Measurements from ENCODE around the gene SYNGR1.

SYNGR1 gene

DNA sequence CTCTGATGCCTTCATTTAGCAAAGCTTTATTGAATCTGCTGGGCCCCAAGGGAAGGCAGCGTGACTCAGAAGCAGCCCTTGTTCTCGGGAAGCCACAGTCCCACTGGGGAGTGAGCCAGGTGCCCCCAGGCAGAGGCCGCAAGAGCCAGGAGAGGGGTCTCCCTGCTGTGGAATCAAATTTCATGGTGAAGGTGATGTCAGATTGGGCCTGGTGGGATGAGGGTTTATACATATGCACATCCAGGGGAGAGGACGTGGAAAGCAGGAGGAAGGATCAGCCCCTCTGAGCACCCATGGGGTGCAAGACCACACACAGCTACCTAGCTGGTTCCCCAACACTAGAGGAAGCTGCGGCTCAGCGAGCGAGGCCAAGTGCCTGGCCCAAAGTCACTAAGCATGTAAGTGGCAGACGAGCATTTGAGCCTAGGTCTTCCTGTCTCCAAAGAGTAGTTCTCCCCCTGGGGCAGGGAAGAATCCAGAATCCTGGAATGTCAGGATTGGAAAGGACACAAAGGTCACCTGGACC, 2.0 kb downstream of the SYNGR1 start:
- peak overlapping the region; percentile 98 for H2AK5ac ChIP-seq (ENCODE audit: low read depth, low read length)
- WGBS, 2 donors (ENCODE audit: extremely low coverage in 2 of 2, insufficient read length in 2 of 2, insufficient replicate concordance in 1 of 2): no CpG with 5 or more reads among the region's 8 CpGs
- H3K4me2 ChIP-seq (ENCODE audit: insufficient read depth, low read length, poor library complexity, severe bottlenecking): no peak overlapping the region
- peaks cover 7% of the 10 kb centered on the region for H3K79me1 ChIP-seq (ENCODE audit: low read depth, low read length)
- H3K9me3 ChIP-seq (replicated peaks in 1 of 2; ENCODE audit: control insufficient read depth in 2 of 2, insufficient read depth in 1 of 2, low read depth in 1 of 2, low read length in 2 of 2): peaks cover 0 to 4% of the 10 kb centered on the region in 2 donors
- peak overlapping the region; percentile 32 for H3K27ac ChIP-seq (replicated peaks; ENCODE audit: low read length)
- no peak overlapping the region for H4K8ac ChIP-seq (ENCODE audit: low read depth, low read length)
- no peak overlapping the region for H2BK15ac ChIP-seq (ENCODE audit: low read length)
- H2BK120ac ChIP-seq (ENCODE audit: low read depth, low read length): peak overlapping the region; percentile 26
- no peak overlapping the region for H2BK5ac ChIP-seq (ENCODE audit: low read length)
- H3K4me3 ChIP-seq (ENCODE audit: low read length in 2 of 2): peak overlapping the region; percentile 1 to 6
- H3K4me1 ChIP-seq (ENCODE audit: control insufficient read depth in 2 of 2, insufficient read depth in 1 of 2, low read depth in 1 of 2, low read length in 2 of 2): peaks cover 15 to 23% of the 10 kb centered on the region in 2 donors
- no peak overlapping the region for H2AFZ ChIP-seq (ENCODE audit: low read length)
- H3K14ac ChIP-seq (ENCODE audit: low read length): no peak overlapping the region
- H3K23ac ChIP-seq (ENCODE audit: low read depth, low read length, poor library complexity): peak overlapping the region; percentile 57
- no peak for DNase-seq (ENCODE audit: low spot score)
- no peak overlapping the region for H3K4ac ChIP-seq (ENCODE audit: low read length)
- peak overlapping the region; percentile 60 for H3K18ac ChIP-seq (ENCODE audit: low read length)
- peak overlapping the region; percentile 21 for H3K9ac ChIP-seq (ENCODE audit: low read depth, low read length, poor library complexity)
- H3K36me3 ChIP-seq (replicated peaks in 1 of 2; ENCODE audit: control insufficient read depth in 2 of 2, insufficient read depth in 2 of 2, low read length in 2 of 2): peaks cover 0 to 6% of the 10 kb centered on the region in 2 donors
- H4K91ac ChIP-seq (ENCODE audit: low read depth, low read length, poor library complexity): no peak overlapping the region
- peak overlapping the region; percentile 16 for H2BK12ac ChIP-seq (ENCODE audit: low read length)
- H3K27me3 ChIP-seq (ENCODE audit: control insufficient read depth in 3 of 3, insufficient read depth in 3 of 3, low read depth in 1 of 3, low read length in 3 of 3): peaks cover 0 to 2% (median 0%) of the 10 kb centered on the region in 3 experiments

GRCh38 chr22:39352306-39352891, 2.6 kb downstream of the SYNGR1 start:
- Histone ChIP-seq H2AFZ (ENCODE audit: low read length) (no peak overlapping the region), H2BK5ac (ENCODE audit: low read length) (no peak overlapping the region), H3K23ac (ENCODE audit: low read depth, low read length, poor library complexity) (no peak overlapping the region), H4K91ac (ENCODE audit: low read depth, low read length, poor library complexity) (no peak overlapping the region), H3K9ac (ENCODE audit: low read depth, low read length, poor library complexity) (no peak overlapping the region), H4K8ac (ENCODE audit: low read depth, low read length) (no peak overlapping the region), H2BK12ac (ENCODE audit: low read length) (no peak overlapping the region), H3K36me3 (replicated peaks in 1 of 2; ENCODE audit: control insufficient read depth in 2 of 2, insufficient read depth in 2 of 2, low read length in 2 of 2) (peaks cover 0 to 6% of the 10 kb centered on the region in 2 donors), H3K27ac (replicated peaks; ENCODE audit: low read length) (no peak overlapping the region), H3K18ac (ENCODE audit: low read length) (no peak overlapping the region), H3K4me2 (ENCODE audit: insufficient read depth, low read length, poor library complexity, severe bottlenecking) (no peak overlapping the region), H2AK5ac (ENCODE audit: low read depth, low read length) (no peak overlapping the region), H3K4me3 (ENCODE audit: low read length in 2 of 2) (no peak overlapping the region), H2BK120ac (ENCODE audit: low read depth, low read length) (no peak overlapping the region), H3K14ac (ENCODE audit: low read length) (no peak overlapping the region), H3K27me3 (ENCODE audit: control insufficient read depth in 3 of 3, insufficient read depth in 3 of 3, low read depth in 1 of 3, low read length in 3 of 3) (peaks cover 0 to 1% (median 0%) of the 10 kb centered on the region in 3 experiments), H3K4me1 (ENCODE audit: control insufficient read depth in 2 of 2, insufficient read depth in 1 of 2, low read depth in 1 of 2, low read length in 2 of 2) (peaks cover 15 to 23% of the 10 kb centered on the region in 2 donors), H3K9me3 (replicated peaks in 1 of 2; ENCODE audit: control insufficient read depth in 2 of 2, insufficient read depth in 1 of 2, low read depth in 1 of 2, low read length in 2 of 2) (peaks cover 0 to 4% of the 10 kb centered on the region in 2 donors), H2BK15ac (ENCODE audit: low read length) (no peak overlapping the region), H3K4ac (ENCODE audit: low read length) (no peak overlapping the region), H3K79me1 (ENCODE audit: low read depth, low read length) (peaks cover 7% of the 10 kb centered on the region)
- no CpG with 5 or more reads among the region's 7 CpGs for WGBS, 2 donors (ENCODE audit: extremely low coverage in 2 of 2, insufficient read length in 2 of 2, insufficient replicate concordance in 1 of 2)
- no peak for DNase-seq (ENCODE audit: low spot score)

GRCh38 chr22:39353346-39353745, 3.6 kb downstream of the SYNGR1 start:
- H3K23ac ChIP-seq (ENCODE audit: low read depth, low read length, poor library complexity): peak overlapping the region; percentile 65
- H3K18ac ChIP-seq (ENCODE audit: low read length): peak overlapping the region; percentile 48
- no peak overlapping the region for H3K14ac ChIP-seq (ENCODE audit: low read length)
- peaks cover 0 to 4% of the 10 kb centered on the region in 2 donors for H3K9me3 ChIP-seq (replicated peaks in 1 of 2; ENCODE audit: control insufficient read depth in 2 of 2, insufficient read depth in 1 of 2, low read depth in 1 of 2, low read length in 2 of 2)
- no peak overlapping the region for H2BK120ac ChIP-seq (ENCODE audit: low read depth, low read length)
- no peak overlapping the region for H2AFZ ChIP-seq (ENCODE audit: low read length)
- H2BK12ac ChIP-seq (ENCODE audit: low read length): no peak overlapping the region
- H3K4me1 ChIP-seq (ENCODE audit: control insufficient read depth in 2 of 2, insufficient read depth in 1 of 2, low read depth in 1 of 2, low read length in 2 of 2): peaks cover 15 to 23% of the 10 kb centered on the region in 2 donors
- H2BK5ac ChIP-seq (ENCODE audit: low read length): no peak overlapping the region
- peaks cover 0 to 6% of the 10 kb centered on the region in 2 donors for H3K36me3 ChIP-seq (replicated peaks in 1 of 2; ENCODE audit: control insufficient read depth in 2 of 2, insufficient read depth in 2 of 2, low read length in 2 of 2)
- no peak overlapping the region for H2BK15ac ChIP-seq (ENCODE audit: low read length)
- H3K4me3 ChIP-seq (ENCODE audit: low read length in 2 of 2): no peak overlapping the region
- no peak overlapping the region for H3K4me2 ChIP-seq (ENCODE audit: insufficient read depth, low read length, poor library complexity, severe bottlenecking)
- no peaks in the 10 kb centered on the region for H3K27me3 ChIP-seq (ENCODE audit: control insufficient read depth in 3 of 3, insufficient read depth in 3 of 3, low read depth in 1 of 3, low read length in 3 of 3)
- H3K79me1 ChIP-seq (ENCODE audit: low read depth, low read length): peaks cover 7% of the 10 kb centered on the region
- H4K91ac ChIP-seq (ENCODE audit: low read depth, low read length, poor library complexity): no peak overlapping the region
- peak overlapping the region; percentile 88 for H2AK5ac ChIP-seq (ENCODE audit: low read depth, low read length)
- WGBS, 2 donors (ENCODE audit: extremely low coverage in 2 of 2, insufficient read length in 2 of 2, insufficient replicate concordance in 1 of 2): no CpG with 5 or more reads among the region's 9 CpGs
- H3K9ac ChIP-seq (ENCODE audit: low read depth, low read length, poor library complexity): peak overlapping the region; percentile 60
- no peak for DNase-seq (ENCODE audit: low spot score)
- no peak overlapping the region for H4K8ac ChIP-seq (ENCODE audit: low read depth, low read length)
- H3K4ac ChIP-seq (ENCODE audit: low read length): no peak overlapping the region
- no peak overlapping the region for H3K27ac ChIP-seq (replicated peaks; ENCODE audit: low read length)

DNA sequence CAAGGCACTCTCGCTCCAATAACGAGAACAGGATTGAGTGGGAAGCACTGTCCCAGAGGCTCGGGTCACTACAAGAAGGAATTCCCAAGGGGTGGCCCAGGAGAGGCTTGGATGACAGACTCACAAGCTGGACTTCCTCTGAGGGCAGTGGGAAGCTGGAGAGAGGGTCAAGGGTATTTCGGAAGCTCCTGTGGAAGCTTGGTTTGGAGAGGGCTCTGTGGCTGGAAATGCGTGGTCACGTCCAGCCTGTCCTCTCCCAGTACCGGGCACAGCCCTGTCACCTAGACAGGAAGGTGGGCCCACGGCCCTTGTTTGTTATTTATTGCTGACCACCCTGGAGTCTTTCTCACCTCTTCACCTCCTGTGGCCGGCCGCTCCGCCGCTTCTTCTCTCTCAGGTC, 5.3 kb downstream of the SYNGR1 start:
- H3K9ac ChIP-seq (ENCODE audit: low read depth, low read length, poor library complexity): no peak overlapping the region
- H3K4me3 ChIP-seq (ENCODE audit: low read length in 2 of 2): no peak overlapping the region
- H3K4me1 ChIP-seq (ENCODE audit: control insufficient read depth in 2 of 2, insufficient read depth in 1 of 2, low read depth in 1 of 2, low read length in 2 of 2): peaks cover 8 to 18% of the 10 kb centered on the region in 2 donors
- H4K91ac ChIP-seq (ENCODE audit: low read depth, low read length, poor library complexity): no peak overlapping the region
- no peak overlapping the region for H2BK120ac ChIP-seq (ENCODE audit: low read depth, low read length)
- no peak overlapping the region for H2BK5ac ChIP-seq (ENCODE audit: low read length)
- peaks cover 10% of the 10 kb centered on the region for H3K79me1 ChIP-seq (ENCODE audit: low read depth, low read length)
- no peak for DNase-seq (ENCODE audit: low spot score)
- no peak overlapping the region for H2AK5ac ChIP-seq (ENCODE audit: low read depth, low read length)
- H3K27me3 ChIP-seq (ENCODE audit: control insufficient read depth in 3 of 3, insufficient read depth in 3 of 3, low read depth in 1 of 3, low read length in 3 of 3): no peaks in the 10 kb centered on the region
- H3K27ac ChIP-seq (replicated peaks; ENCODE audit: low read length): no peak overlapping the region
- no peak overlapping the region for H3K4ac ChIP-seq (ENCODE audit: low read length)
- H3K23ac ChIP-seq (ENCODE audit: low read depth, low read length, poor library complexity): no peak overlapping the region
- WGBS, 2 donors (ENCODE audit: extremely low coverage in 2 of 2, insufficient read length in 2 of 2, insufficient replicate concordance in 1 of 2): no CpG with 5 or more reads among the region's 12 CpGs
- no peak overlapping the region for H3K4me2 ChIP-seq (ENCODE audit: insufficient read depth, low read length, poor library complexity, severe bottlenecking)
- no peak overlapping the region for H2BK12ac ChIP-seq (ENCODE audit: low read length)
- peak overlapping the region; percentile 7 for H3K18ac ChIP-seq (ENCODE audit: low read length)
- H3K14ac ChIP-seq (ENCODE audit: low read length): no peak overlapping the region
- H4K8ac ChIP-seq (ENCODE audit: low read depth, low read length): no peak overlapping the region
- no peak overlapping the region for H2BK15ac ChIP-seq (ENCODE audit: low read length)
- no peak overlapping the region for H2AFZ ChIP-seq (ENCODE audit: low read length)
- H3K9me3 ChIP-seq (replicated peaks in 1 of 2; ENCODE audit: control insufficient read depth in 2 of 2, insufficient read depth in 1 of 2, low read depth in 1 of 2, low read length in 2 of 2): peaks cover 0 to 4% of the 10 kb centered on the region in 2 donors
- H3K36me3 ChIP-seq (replicated peaks in 1 of 2; ENCODE audit: control insufficient read depth in 2 of 2, insufficient read depth in 2 of 2, low read length in 2 of 2): peaks cover 6 to 11% of the 10 kb centered on the region in 2 donors
